GM21447 (cell line): ENCODE results near the gene PACSIN2.
"Not testable (repeated sequence)": the region's sequence is repeated elsewhere in the genome, so short reads cannot be mapped to it uniquely, and the experiment has no call there.

ENCODE experiments used
- ATAC-seq: cut with Tn5 transposase; IDR thresholded peaks from one replicate; pipeline ENCODE4 v1.9.1; 2021; ENCODE audit not compliant: unreplicated experiment

PACSIN2 gene

GRCh38 chr22:42992886-42993479, 22.0 kb downstream of the PACSIN2 start:
- no peak for ATAC-seq

GRCh38 chr22:42992092-42992491, 22.9 kb downstream of the PACSIN2 start:
- ATAC-seq: no peak

GRCh38 chr22:42991010-42991651, 23.8 kb downstream of the PACSIN2 start:
- no peak for ATAC-seq

- ATAC-seq: no peak
Measured at GRCh38 chr22:42990131-42990838, 24.7 kb downstream of the PACSIN2 start.

GRCh38 chr22:42986115-42986514, 28.8 kb downstream of the PACSIN2 start:
- ATAC-seq: no peak

- ATAC-seq: no peak
Measured at GRCh38 chr22:42985531-42985905, 29.4 kb downstream of the PACSIN2 start.

GRCh38 chr22:42984814-42985530, 30.0 kb downstream of the PACSIN2 start:
- ATAC-seq: no peak

- no peak for ATAC-seq
Measured at GRCh38 chr22:42984397-42984796, 30.6 kb downstream of the PACSIN2 start.

GRCh38 chr22:42983470-42983869, 31.5 kb downstream of the PACSIN2 start:
- ATAC-seq: no peak

GRCh38 chr22:42979606-42980005, 35.3 kb downstream of the PACSIN2 start:
- no peak for ATAC-seq

- no peak for ATAC-seq
Measured at GRCh38 chr22:42978453-42979103, 36.4 kb downstream of the PACSIN2 start.

- ATAC-seq: no peak
Measured at GRCh38 chr22:42977569-42977968, 37.4 kb downstream of the PACSIN2 start.

- ATAC-seq: no peak
Measured at GRCh38 chr22:42976217-42976933, 38.6 kb downstream of the PACSIN2 start.

- no peak for ATAC-seq
Measured at GRCh38 chr22:42974223-42974622, 40.7 kb downstream of the PACSIN2 start.

- ATAC-seq: no peak
Measured at GRCh38 chr22:42973536-42973881, 41.4 kb downstream of the PACSIN2 start.

GRCh38 chr22:42972649-42973535, 42.1 kb downstream of the PACSIN2 start:
- ATAC-seq: no peak

- not testable (repeated sequence) for ATAC-seq
Measured at GRCh38 chr22:42971473-42971860, 43.5 kb downstream of the PACSIN2 start.

- ATAC-seq: no peak
Measured at GRCh38 chr22:42970029-42970428, 44.9 kb downstream of the PACSIN2 start.

GRCh38 chr22:42969348-42969975, 45.5 kb downstream of the PACSIN2 start:
- no peak for ATAC-seq
